ENCODE results near the gene PCDH18.

GRCh38 chr4:137541181-137541580 lies 8.9 kb upstream of the PCDH18 start:
- no peak for TF ChIP-seq POLR2A (IDR thresholded peaks at IDR 0.05)
- TF ChIP-seq CTCF (IDR thresholded peaks at IDR 0.05), result no peak
